Raji (cell line): Measurements from ENCODE around the gene FAAP20.
A peak's percentile ranks its signal among the peaks of the same experiment; 100 is the strongest.

Experiments
- POLR2A ChIP-seq: IDR thresholded peaks from 2 replicates; pipeline ENCODE4 v1.6.1; 2011; ENCODE audit warnings: low read depth, low read length, control low read depth; ENCODE audit not compliant: insufficient read depth

Gene FAAP20

DNA sequence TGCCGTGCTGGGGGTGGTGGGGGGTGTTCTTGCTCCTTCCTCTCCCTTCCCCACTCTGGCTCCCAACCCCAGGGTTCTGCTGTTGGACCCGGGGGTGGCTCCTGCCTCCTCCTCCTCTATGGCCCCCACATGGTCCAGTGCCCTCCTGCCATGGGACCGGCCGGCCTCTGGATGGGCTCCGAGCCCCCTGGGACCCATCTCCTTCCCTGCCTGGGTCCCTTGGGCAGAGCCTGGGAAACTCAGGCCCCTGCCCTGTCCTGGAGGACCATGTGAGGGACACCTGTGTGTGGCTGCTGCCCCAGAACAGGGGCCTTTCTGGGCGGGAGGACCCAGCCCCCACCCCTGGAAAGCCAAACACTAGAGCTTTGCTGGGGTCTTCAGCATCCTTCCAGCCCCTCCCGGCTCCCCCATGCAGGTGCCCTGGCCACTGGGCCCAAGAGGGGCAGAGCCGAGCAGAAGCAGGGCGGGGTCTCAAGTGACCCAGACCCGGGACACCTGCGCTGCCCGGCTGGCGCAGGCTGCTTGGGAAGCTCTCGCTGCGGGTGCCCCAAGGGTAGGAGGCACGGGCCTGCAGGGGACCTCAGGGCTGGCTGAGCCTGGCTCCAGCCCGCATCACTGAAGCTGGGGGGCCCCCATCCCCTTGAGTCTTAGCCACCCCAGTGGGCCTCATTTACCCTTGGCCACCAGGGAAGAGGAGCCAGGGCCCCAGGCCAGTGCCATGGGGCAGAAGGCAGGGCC is 2.5 kb upstream of the FAAP20 start:
- TF ChIP-seq POLR2A: no peak

GRCh38 chr1:2195785-2196184 is 1.2 kb upstream of the FAAP20 start:
- TF ChIP-seq POLR2A: no peak

GRCh38 chr1:2194898-2195673 is 514 bp upstream of the FAAP20 start:
- TF ChIP-seq POLR2A: peak; percentile 32; the same call in 1 of the 2 replicates

DNA sequence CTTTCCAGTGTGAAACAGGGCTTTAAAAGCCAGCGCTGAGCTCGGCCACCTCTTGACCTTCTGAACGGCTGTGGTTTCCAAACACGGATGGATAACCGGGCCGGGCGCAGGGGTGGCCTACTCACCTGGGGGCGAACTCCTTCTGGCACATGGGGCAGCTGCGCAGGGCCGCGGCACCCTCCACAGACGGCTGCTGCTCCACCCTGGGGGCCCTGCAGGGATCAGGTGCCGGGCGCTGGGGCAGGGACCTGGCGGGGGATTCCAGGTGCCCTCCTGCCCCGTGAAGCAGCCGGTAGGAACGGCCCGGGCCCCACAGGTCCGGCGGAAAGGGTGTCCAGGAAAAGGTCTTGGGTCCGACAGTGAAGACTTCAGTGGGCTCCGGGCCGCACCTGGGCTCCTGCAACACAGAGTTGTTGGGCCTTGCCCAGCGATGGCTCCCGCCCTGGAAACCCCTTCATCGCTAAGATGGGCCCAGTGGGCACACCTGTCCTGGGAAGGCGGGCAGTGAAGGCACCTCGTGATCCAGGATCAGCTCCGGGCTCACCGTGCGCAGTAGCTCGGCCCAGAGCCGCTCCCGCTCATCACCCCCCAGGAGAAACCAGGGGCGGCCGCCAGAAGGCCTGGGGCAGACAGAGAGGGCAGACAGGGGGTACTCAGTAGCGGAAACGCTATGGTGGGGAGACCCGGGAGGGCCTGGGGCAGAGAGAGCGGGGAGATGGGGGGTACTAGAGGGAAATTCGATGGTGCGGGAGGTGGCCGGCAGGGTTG is 874 bp downstream of the FAAP20 start:
- TF ChIP-seq POLR2A: no peak

- no peak for TF ChIP-seq POLR2A
These were observed 2.3 kb downstream of the FAAP20 start for GRCh38 chr1:2192031-2192995.

- TF ChIP-seq POLR2A: no peak
These were observed 4.0 kb downstream of the FAAP20 start for GRCh38 chr1:2190491-2190976.

GRCh38 chr1:2189459-2190425 is 4.8 kb downstream of the FAAP20 start:
- TF ChIP-seq POLR2A: no peak

DNA sequence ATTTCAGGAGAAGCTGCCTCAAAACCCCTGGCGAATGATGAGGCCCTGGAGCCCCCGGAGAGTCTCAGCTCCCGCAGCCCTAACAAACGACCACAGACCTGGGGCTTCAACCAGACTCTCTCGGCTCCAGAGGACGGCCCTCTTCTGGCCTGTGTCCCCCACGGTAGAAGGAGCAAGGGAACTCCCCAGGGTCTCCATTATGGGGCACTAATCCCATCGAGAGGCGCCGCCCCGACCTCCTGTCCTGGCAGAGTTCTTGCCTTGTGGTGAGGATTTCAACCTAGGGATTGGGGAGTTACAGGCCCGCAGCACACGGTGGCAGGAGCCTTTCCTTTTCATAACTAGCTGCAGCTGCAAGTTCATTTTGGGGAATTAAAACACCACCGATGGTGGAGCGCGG is 6.2 kb downstream of the FAAP20 start:
- no peak for TF ChIP-seq POLR2A

GRCh38 chr1:2187619-2188018 is 7.0 kb downstream of the FAAP20 start:
- TF ChIP-seq POLR2A: no peak

GRCh38 chr1:2186901-2187300 is 7.7 kb downstream of the FAAP20 start:
- no peak for TF ChIP-seq POLR2A

DNA sequence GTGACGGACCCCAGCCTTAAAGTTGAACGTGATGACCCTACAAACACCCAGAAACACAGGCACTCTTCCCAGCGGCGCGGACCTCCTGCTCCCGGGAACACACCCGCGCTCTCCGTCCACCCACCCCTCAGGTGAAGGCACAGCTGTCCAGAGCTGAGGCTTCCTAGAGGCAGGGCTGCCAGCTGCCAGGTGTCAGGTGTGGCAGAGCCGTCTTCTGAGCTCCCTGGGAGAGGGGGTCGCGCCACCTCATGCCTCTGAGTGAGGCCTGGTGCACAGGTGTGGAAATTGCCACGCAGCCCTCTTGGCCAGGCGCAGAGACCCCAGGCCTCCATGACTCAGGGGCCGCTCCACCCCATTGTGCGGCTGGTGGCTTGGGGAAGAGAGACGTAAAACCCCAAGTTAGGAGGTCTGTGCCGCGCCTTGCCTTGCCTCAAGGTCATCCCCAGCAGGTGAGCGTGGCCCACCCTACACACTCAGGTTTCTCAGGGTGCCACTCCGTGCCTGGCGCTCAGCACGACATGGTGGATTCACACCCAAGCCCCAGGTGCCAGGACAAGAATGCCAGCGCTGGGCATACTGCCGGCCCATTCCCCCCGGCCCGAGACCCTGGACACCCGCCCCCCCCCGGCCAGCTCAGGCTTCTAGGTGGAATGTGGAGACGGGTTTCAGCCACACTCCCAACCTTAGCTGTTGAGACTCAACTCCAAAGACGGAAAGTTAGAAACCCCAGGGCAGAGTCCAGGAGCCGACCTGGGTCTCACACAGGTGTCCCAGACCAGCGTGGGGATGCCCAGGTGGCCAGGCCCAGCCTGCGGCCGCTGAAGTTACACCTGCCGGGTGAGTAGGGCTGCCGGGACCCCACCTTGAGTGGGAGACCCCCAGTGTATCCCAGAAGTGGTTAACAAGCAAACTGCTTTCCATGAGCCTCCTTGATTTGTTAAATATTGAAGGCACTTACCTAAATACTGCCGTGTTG is 8.4 kb downstream of the FAAP20 start:
- no peak for TF ChIP-seq POLR2A

- no peak for TF ChIP-seq POLR2A
These were observed 9.6 kb downstream of the FAAP20 start for GRCh38 chr1:2184934-2185333.
